WTC11 (cell line): ENCODE results near the gene KRT40. TPM values are rescaled to one million over a fixed set of nuclear protein-coding genes. Genes with fewer than 3 reads are reported as not detected.

Experiments
- ATAC-seq: fragments of 200-7000 bp; cut with Tn5 transposase; 2 replicates; pipeline ENCODE4 v1.10.0; 2021; ENCODE audit warnings: mild to moderate bottlenecking, moderate library complexity
- CTCF ChIA-PET: fragments of 300-600 bp; sonication (Branson Sonifier 250); formaldehyde crosslinking; loops from one replicate; lab custom pipeline; 2021; ENCODE audit warnings: antibody characterized with exemption; lab: Charles Lee
- POLR2A ChIA-PET: fragments of 350-600 bp; sonication (Branson Sonifier 250); formaldehyde crosslinking; loops from one replicate; lab custom pipeline; 2021; ENCODE audit warnings: antibody characterized with exemption; lab: Charles Lee
- DNase-seq: peaks from one replicate; pipeline ENCODE4 v3.0.0; 2021; ENCODE audit warnings: low spot score
- H3K27ac Mint-ChIP-seq: 2 replicates; pipeline ENCODE4 v1.8.0; 2021; ENCODE audit warnings: mixed read lengths
- H3K27me3 Mint-ChIP-seq: 2 replicates; pipeline ENCODE4 v1.8.0; 2021; ENCODE audit warnings: low read depth, mild to moderate bottlenecking, moderate library complexity, mixed read lengths
- H3K36me3 Mint-ChIP-seq: 2 replicates; pipeline ENCODE4 v1.8.0; 2021; ENCODE audit warnings: mixed read lengths
- H3K4me1 Mint-ChIP-seq: 2 replicates; pipeline ENCODE4 v1.8.0; 2022; ENCODE audit warnings: mixed read lengths
- H3K4me3 Mint-ChIP-seq: 2 replicates; pipeline ENCODE4 v1.8.0; 2021; ENCODE audit warnings: mild to moderate bottlenecking, moderate library complexity, mixed read lengths
- H3K9me3 Mint-ChIP-seq: 2 replicates; pipeline ENCODE4 v1.8.0; 2021; ENCODE audit warnings: mixed read lengths
- ATF6 ChIP-seq: sonication (generic); formaldehyde crosslinking; IDR thresholded peaks from 2 replicates; pipeline ENCODE4 v1.8.1; 2023; ENCODE audit warnings: mild to moderate bottlenecking, missing genetic modification reagents
- CTCF ChIP-seq: fragments of 200-600 bp; IDR thresholded peaks from 2 replicates; pipeline ENCODE4 v1.8.0; 2022; ENCODE audit warnings: antibody characterized with exemption
- E2F4 ChIP-seq: sonication (generic); formaldehyde crosslinking; IDR thresholded peaks from 2 replicates; pipeline ENCODE4 v1.8.1; 2022; ENCODE audit warnings: low read depth, mild to moderate bottlenecking, moderate library complexity, missing genetic modification reagents, borderline replicate concordance
- ETV6 ChIP-seq: sonication (generic); formaldehyde crosslinking; IDR thresholded peaks from 2 replicates; pipeline ENCODE4 v1.8.1; 2022; ENCODE audit warnings: mild to moderate bottlenecking, missing genetic modification reagents
- FOXK1 ChIP-seq: sonication (generic); formaldehyde crosslinking; IDR thresholded peaks from 2 replicates; pipeline ENCODE4 v1.8.0; 2022; ENCODE audit warnings: mild to moderate bottlenecking, moderate library complexity, missing genetic modification reagents
- HMGXB4 ChIP-seq: sonication (generic); formaldehyde crosslinking; IDR thresholded peaks from 2 replicates; pipeline ENCODE4 v1.8.1; 2023; ENCODE audit warnings: mild to moderate bottlenecking, moderate library complexity, missing genetic modification reagents
- MAX ChIP-seq: sonication (generic); formaldehyde crosslinking; IDR thresholded peaks from 2 replicates; pipeline ENCODE4 v1.8.0; 2022; ENCODE audit warnings: mild to moderate bottlenecking, missing genetic modification reagents
- NFE2L1 ChIP-seq: sonication (generic); formaldehyde crosslinking; IDR thresholded peaks from 2 replicates; pipeline ENCODE4 v1.8.1; 2023; ENCODE audit warnings: missing genetic modification reagents
- RORB ChIP-seq: fragments of 250-450 bp; sonication (Bioruptor Pico); IDR thresholded peaks from 2 replicates; pipeline ENCODE4 v1.9.0; 2021; ENCODE audit warnings: mild to moderate bottlenecking
- SMAD3 ChIP-seq: sonication (generic); formaldehyde crosslinking; IDR thresholded peaks from 2 replicates; pipeline ENCODE4 v1.8.0; 2022; ENCODE audit warnings: missing genetic modification reagents, mild to moderate bottlenecking, borderline replicate concordance
- SOX15 ChIP-seq: fragments of 250-450 bp; sonication (Bioruptor Pico); IDR thresholded peaks from 2 replicates; pipeline ENCODE4 v1.9.0; 2021; ENCODE audit warnings: mild to moderate bottlenecking
- TEAD1 ChIP-seq: sonication (generic); formaldehyde crosslinking; IDR thresholded peaks from 2 replicates; pipeline ENCODE4 v1.8.0; 2022; ENCODE audit warnings: mild to moderate bottlenecking, missing genetic modification reagents
- ZNF423 ChIP-seq: fragments of 250-450 bp; sonication (Bioruptor Pico); IDR thresholded peaks from 2 replicates; pipeline ENCODE4 v2.1.2; 2022; ENCODE audit warnings: mild to moderate bottlenecking, moderate library complexity
- total RNA-seq: library from RNA; stranded (reverse); gene quantifications from 3 replicates; pipeline ENCODE4 v1.2.3, GENCODE V29; 2021
- TF ChIP-seq, protein P1 (sequence below): fragments of 250-450 bp; sonication (Bioruptor Pico); IDR thresholded peaks from 2 replicates; pipeline ENCODE4 v2.1.2; 2022; ENCODE audit warnings: mild to moderate bottlenecking, moderate library complexity
- TF ChIP-seq, protein P2 (sequence below): fragments of 250-450 bp; sonication (Bioruptor Pico); IDR thresholded peaks from 2 replicates; pipeline ENCODE4 v1.9.0; 2021; ENCODE audit warnings: mild to moderate bottlenecking

The KRT40 gene
- total RNA-seq, 1 experiment from 2014 or later: not detected

DNA sequence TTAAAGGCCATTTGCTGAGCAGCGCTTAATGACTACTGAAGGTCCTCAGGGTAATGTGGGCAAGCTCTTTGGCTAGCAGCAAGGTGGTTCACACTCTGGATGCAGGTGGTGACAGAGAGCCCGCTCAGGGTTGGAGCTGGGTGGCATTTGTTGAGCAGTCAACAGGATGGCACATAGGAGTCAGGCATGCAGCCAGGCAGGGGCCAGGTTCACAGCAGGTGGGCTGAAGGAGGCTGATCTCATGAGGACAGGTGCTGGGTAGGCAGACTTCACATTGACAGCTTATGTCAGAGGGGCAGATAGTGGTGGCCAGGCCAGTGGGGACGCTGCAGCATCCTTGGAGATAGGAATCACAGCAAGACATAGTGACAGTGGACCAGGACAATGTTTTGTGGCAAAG, 20.3 kb upstream of the KRT40 start:
- POLR2A ChIA-PET: no interaction called here
- no peaks in the 10 kb centered on the region for H3K36me3 Mint-ChIP-seq
- ATAC-seq: no peak
- no peak for TF ChIP-seq SMAD3 (CRISPR knock-in tag)
- no peak for TF ChIP-seq ATF6 (CRISPR knock-in tag)
- TF ChIP-seq RORB (CRISPR knock-in tag): no peak
- TF ChIP-seq, all 79 proteins: peak for 0
- no peak for DNase-seq
- no peak overlapping the region for H3K27ac Mint-ChIP-seq
- H3K4me3 Mint-ChIP-seq: no peak overlapping the region
- peaks cover 8% of the 10 kb centered on the region for H3K4me1 Mint-ChIP-seq
- no peaks in the 10 kb centered on the region for H3K27me3 Mint-ChIP-seq
- CTCF ChIA-PET: no interaction called here
- H3K9me3 Mint-ChIP-seq: 0 out of 2 replicates have a peak, but pooled peaks cover 7% of the 10 kb centered on the region

DNA sequence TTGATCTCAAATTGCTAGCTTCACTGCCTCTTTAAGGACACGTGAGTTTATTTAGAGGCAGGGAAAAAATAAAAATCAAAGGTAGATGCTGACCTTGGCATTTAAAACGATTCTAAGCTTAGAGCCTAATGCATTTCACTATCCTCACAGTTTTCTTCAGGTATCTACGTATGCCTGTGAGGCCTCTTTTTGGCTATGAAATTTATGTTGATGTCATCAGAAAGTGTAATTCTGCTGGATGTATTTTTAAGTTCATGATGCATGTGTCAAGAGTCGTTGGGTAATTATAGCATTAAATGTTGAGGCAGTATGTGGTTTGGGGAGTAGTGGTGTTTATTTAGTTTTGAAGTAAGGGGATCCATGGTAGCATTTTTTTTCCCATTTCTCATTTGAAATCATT, 19.8 kb upstream of the KRT40 start:
- H3K27me3 Mint-ChIP-seq: no peaks in the 10 kb centered on the region
- DNase-seq: no peak
- H3K9me3 Mint-ChIP-seq: 0 out of 2 replicates have a peak, but pooled peaks cover 7% of the 10 kb centered on the region
- ChIA-PET CTCF (no interaction called here), POLR2A (no interaction called here)
- H3K36me3 Mint-ChIP-seq: no peaks in the 10 kb centered on the region
- ATAC-seq: no peak
- no peak overlapping the region for H3K4me3 Mint-ChIP-seq
- no peak for TF ChIP-seq NFE2L1 (CRISPR knock-in tag)
- no peak for TF ChIP-seq FOXK1 (CRISPR knock-in tag)
- TF ChIP-seq ETV6 (CRISPR knock-in tag): no peak
- TF ChIP-seq HMGXB4 (CRISPR knock-in tag): no peak
- no peak for TF ChIP-seq TEAD1 (CRISPR knock-in tag)
- TF ChIP-seq MAX: no peak
- TF ChIP-seq E2F4 (CRISPR knock-in tag): no peak
- TF ChIP-seq SOX15: no peak
- TF ChIP-seq, protein P1, sequence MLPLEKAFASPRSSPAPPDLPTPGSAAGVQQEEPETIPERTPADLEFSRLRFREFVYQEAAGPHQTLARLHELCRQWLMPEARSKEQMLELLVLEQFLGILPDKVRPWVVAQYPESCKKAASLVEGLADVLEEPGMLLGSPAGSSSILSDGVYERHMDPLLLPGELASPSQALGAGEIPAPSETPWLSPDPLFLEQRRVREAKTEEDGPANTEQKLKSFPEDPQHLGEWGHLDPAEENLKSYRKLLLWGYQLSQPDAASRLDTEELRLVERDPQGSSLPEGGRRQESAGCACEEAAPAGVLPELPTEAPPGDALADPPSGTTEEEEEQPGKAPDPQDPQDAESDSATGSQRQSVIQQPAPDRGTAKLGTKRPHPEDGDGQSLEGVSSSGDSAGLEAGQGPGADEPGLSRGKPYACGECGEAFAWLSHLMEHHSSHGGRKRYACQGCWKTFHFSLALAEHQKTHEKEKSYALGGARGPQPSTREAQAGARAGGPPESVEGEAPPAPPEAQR: no peak
- TF ChIP-seq, protein P2, sequence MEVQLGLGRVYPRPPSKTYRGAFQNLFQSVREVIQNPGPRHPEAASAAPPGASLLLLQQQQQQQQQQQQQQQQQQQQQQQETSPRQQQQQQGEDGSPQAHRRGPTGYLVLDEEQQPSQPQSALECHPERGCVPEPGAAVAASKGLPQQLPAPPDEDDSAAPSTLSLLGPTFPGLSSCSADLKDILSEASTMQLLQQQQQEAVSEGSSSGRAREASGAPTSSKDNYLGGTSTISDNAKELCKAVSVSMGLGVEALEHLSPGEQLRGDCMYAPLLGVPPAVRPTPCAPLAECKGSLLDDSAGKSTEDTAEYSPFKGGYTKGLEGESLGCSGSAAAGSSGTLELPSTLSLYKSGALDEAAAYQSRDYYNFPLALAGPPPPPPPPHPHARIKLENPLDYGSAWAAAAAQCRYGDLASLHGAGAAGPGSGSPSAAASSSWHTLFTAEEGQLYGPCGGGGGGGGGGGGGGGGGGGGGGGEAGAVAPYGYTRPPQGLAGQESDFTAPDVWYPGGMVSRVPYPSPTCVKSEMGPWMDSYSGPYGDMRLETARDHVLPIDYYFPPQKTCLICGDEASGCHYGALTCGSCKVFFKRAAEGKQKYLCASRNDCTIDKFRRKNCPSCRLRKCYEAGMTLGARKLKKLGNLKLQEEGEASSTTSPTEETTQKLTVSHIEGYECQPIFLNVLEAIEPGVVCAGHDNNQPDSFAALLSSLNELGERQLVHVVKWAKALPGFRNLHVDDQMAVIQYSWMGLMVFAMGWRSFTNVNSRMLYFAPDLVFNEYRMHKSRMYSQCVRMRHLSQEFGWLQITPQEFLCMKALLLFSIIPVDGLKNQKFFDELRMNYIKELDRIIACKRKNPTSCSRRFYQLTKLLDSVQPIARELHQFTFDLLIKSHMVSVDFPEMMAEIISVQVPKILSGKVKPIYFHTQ (CRISPR knock-in tag): no peak
- TF ChIP-seq CTCF: no peak
- TF ChIP-seq ZNF423 (CRISPR knock-in tag): no peak
- no peak for TF ChIP-seq SMAD3 (CRISPR knock-in tag)
- TF ChIP-seq, all 79 proteins: peak for 0
- H3K27ac Mint-ChIP-seq: no peak overlapping the region
- peaks cover 4% of the 10 kb centered on the region for H3K4me1 Mint-ChIP-seq
